Measurements from ENCODE around the gene IGSF9B.

Gene IGSF9B

GRCh38 chr11:133985981-133986944, 29.5 kb upstream of the IGSF9B start:
- no peak for DNase-seq

DNA sequence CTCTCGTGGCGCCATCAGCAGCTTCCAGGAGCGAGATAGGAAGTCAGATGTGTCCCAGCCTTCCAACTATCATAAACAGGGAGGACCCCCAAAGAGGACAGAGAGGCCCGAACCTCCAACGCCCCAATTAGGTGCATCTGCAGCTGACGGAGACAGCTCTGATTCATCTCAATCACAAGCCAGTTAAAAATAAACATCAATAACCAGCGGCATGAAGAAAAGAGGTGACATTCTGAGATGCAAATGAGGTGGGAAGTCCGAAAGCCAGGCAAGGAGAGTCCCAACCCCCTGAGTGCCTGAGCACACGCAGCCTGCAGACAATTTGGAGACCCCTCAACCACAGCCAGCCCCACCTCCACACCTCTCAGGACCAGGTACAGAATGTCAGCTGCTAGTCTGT, 28.1 kb upstream of the IGSF9B start:
- no peak for DNase-seq

- no peak for DNase-seq
Observed at GRCh38 chr11:133983660-133984316, 27.0 kb upstream of the IGSF9B start.

- DNase-seq, result peak in 2 of 56 donors; percentile 16 to 22
Observed at GRCh38 chr11:133982876-133983275, 26.1 kb upstream of the IGSF9B start.

DNA sequence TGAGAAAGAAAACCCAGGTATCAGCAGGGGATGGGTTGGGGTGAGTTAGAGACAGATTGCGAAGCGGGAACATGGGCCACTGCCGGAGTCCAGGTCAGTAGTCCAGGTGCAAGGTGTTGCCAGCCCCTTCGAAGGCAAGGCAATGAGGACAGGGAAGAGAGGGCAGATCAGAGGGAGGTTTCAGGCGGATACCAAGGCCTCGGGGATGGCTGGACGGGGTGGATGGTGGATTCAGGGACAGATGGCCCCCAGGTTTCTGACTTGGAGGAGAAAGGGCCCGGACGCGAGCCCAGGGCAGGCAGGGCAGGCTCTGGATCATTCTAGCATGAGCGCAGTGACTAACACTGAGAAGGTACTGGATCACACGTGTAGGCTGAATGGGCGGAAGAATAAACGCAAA, 25.4 kb upstream of the IGSF9B start:
- DNase-seq, result no peak

DNA sequence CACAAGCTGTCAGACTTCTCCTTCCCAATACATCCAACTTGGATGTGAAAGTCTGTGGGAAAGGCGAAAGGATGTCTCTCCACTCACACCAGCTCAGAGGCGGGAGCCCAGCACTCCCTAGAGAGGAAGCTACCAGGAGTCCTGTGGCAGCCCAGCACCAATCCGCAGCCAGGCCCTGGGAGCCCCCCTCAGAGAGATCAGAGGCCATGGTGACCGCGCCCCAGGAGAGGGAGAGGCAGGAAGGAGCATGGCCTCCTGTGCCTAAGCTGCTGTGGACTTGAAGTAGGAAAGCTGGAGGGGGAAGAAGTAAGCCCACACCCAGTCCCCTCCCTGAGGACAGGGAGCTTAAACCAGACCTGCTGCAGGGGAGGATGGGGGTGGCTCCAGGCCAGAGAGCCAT, 24.4 kb upstream of the IGSF9B start:
- DNase-seq, result no peak

- no peak for DNase-seq
Observed at GRCh38 chr11:133980665-133981064, 23.9 kb upstream of the IGSF9B start.

- DNase-seq, result no peak
Observed at GRCh38 chr11:133978794-133979193, 22.0 kb upstream of the IGSF9B start.

GRCh38 chr11:133977067-133977677, 20.4 kb upstream of the IGSF9B start:
- DNase-seq, result no peak

DNA sequence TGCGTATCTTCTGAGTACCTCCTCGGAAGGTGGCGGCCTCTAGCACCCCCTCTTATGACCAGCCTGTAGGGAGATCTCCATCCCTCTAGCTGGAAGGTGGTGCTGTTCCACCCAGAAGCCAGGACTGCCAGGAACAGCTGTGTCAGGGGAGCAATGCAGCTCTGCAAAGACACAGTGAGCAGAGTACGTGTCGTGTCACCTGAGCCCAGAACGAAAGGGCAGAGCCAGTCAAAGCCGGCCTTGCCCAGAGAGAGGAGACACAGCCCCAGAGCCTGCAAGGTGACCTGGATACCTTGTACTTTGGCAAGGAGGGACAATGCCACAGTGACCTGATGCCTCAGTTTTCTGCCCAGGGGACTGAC, 18.7 kb upstream of the IGSF9B start:
- DNase-seq, result no peak

- no peak for DNase-seq
Observed at GRCh38 chr11:133974836-133975487, 18.2 kb upstream of the IGSF9B start.

- DNase-seq, result no peak
Observed at GRCh38 chr11:133971881-133972280, 15.1 kb upstream of the IGSF9B start.

GRCh38 chr11:133969112-133969511, 12.3 kb upstream of the IGSF9B start:
- DNase-seq, result no peak

- DNase-seq, result no peak
Observed at GRCh38 chr11:133968300-133968699, 11.5 kb upstream of the IGSF9B start.

GRCh38 chr11:133967599-133968238, 11.0 kb upstream of the IGSF9B start:
- peak in 1 of 56 donors; percentile 22 for DNase-seq

DNA sequence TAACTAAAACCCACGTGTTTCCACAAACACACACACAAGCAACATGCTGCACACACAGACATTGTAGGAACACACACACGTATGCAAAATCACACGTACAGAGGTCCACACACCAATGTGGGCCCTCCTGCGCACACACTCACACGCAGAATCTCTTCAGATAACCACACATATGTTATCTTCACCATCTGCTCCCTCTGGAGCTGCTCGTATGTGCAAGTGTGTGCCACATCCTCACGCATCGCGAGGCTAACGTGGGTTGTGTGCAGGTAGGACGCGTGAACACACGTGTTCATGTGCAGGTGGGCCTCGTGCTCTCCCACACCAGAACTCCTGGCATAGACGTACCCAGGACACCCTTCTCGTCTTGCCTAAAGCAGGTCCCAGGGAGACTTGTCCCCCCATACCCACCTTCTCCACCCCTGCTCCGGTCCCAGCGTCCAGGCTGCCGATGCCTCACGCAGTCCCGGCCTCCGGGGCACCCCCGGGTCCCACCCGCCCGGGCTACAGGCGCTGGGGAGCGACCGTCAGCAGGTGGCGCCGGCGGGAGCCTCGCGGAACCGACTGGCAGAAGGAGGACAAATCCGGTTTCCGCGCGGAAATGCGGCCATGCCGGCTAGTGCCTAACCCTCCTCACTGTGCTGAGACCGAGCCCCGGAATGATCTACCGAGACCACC, 10.3 kb upstream of the IGSF9B start:
- DNase-seq, result peak in 26 of 56 donors; percentile 5 to 68 (median 30)

GRCh38 chr11:133966172-133966651, 9.4 kb upstream of the IGSF9B start:
- DNase-seq, result peak in 12 of 56 donors; percentile 14 to 79 (median 30)

DNA sequence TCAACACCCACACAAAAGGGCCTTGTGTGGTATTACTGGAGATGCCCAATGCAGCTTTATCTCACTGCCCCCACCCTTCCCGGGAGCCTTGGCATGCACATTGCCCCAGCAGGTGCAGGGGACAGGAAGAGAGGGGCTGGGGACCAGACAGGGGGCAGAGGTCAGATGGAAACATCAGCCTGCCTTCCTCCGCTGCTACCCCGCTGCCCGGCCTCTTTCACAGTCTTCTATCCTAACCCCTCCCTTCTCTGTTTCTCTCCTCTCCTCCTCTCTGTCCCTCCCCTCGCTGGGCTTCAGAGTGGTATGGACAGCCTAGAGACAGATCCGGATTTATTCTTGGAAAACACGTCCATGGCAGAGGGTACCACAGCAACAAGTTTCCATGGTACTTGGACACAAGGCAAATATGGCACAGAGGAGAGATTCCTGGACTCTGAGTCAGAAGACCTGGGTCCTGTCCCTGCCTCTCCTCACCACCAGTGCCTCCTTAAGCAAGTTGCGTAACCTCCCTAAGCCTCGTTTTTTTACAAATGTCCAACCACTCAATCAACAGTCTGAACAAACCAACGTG, 8.3 kb upstream of the IGSF9B start:
- peak in 5 of 56 donors; percentile 13 to 46 (median 20) for DNase-seq

GRCh38 chr11:133964356-133964755, 7.6 kb upstream of the IGSF9B start:
- DNase-seq, result no peak

DNA sequence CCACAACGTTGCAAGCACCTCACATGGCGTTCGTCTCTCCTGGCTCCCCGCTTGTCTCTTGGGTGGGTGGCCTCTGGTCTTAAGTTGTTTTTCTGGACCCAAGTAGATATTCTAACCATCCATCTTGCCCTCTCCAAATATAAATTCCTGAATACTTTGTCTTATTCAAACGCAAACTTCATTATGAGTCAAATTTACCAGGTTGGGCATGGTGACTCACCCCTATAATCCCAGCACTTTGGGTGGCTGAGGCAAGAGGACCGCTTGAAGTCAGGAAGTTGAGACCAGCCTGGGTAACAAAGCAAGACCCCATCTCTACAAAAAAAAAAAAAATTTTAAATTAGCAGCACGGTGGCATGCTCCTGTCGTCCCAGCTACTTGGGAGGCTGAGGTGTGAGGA, 5.1 kb upstream of the IGSF9B start:
- no peak for DNase-seq

All from nucleus accumbens (tissue), 56 donors.